ENCODE data around the gene AARSD1. TPM values are rescaled to one million over a fixed set of nuclear protein-coding genes. Genes with fewer than 3 reads are reported as not detected.
"Not testable (repeated sequence)": the region's sequence is repeated elsewhere in the genome, so short reads cannot be mapped to it uniquely, and the experiment has no call there.

The AARSD1 gene
- total and polyA plus RNA-seq, 9 donors: 17.8 to 51.4 (median 42.9) TPM

- H3K9me3 ChIP-seq: no peaks in the 10 kb centered on the region
- peak overlapping the region in 1 of 2 donors; percentile 46 for H3K27ac ChIP-seq
- no peaks in the 10 kb centered on the region for H3K36me3 ChIP-seq
- H3K4me1 ChIP-seq (ENCODE audit: insufficient read depth): peaks cover 7% of the 10 kb centered on the region
- peak in 3 of 5 donors; percentile 30 to 55 (median 47) for DNase-seq
- 0 to 1% (median 1%) methylated on average over 63 to 67 of the region's 67 CpGs for WGBS, 3 donors
- H3K4me3 ChIP-seq: peak overlapping the region; percentile 79
- TF ChIP-seq CTCF (IDR thresholded peaks at IDR 0.05) (peak in 1 of 3 donors; percentile 12), EP300 (IDR thresholded peaks at IDR 0.05) (no peak), POLR2A (IDR thresholded peaks at IDR 0.05) (no peak)
- no peaks in the 10 kb centered on the region for H3K27me3 ChIP-seq
- intact Hi-C loops (cut with DNase I): no loop called here
Measured at GRCh38 chr17:42980766-42981397, 16.6 kb upstream of the AARSD1 start.

- Histone ChIP-seq H3K9me3 (no peaks in the 10 kb centered on the region), H3K27me3 (no peaks in the 10 kb centered on the region), H3K36me3 (no peaks in the 10 kb centered on the region), H3K27ac (peak within 1 kb of the TSS in 1 of 2 donors; percentile 46), H3K4me1 (ENCODE audit: insufficient read depth) (peaks cover 7% of the 10 kb centered on the region), H3K4me3 (peak within 1 kb of the TSS; percentile 79)
- peak; percentile 87 to 92 (median 90) for DNase-seq
- 0 to 1% (median 0%) methylated on average over 39 of the region's 39 CpGs for WGBS, 3 donors
- no peak for TF ChIP-seq POLR2A (IDR thresholded peaks at IDR 0.05)
- no peak for TF ChIP-seq EP300 (IDR thresholded peaks at IDR 0.05)
- TF ChIP-seq CTCF (IDR thresholded peaks at IDR 0.05): no peak
- intact Hi-C loops (cut with DNase I): no loop called here
Measured at GRCh38 chr17:42980274-42980765, 16.1 kb upstream of the AARSD1 start, which contains the start of gene RUNDC1. Gene RUNDC1, plus strand, starts transcription at chr17:42980565. Its CDS starts 12 bp downstream, at chr17:42980577.

GRCh38 chr17:42979511-42980273 lies 15.4 kb upstream of the AARSD1 start, which contains the start of gene PTGES3L:
Gene PTGES3L, minus strand, starts transcription at chr17:42980080. Its CDS starts 27 bp downstream, at chr17:42980053.
- TF ChIP-seq CTCF (IDR thresholded peaks at IDR 0.05): no peak
- TF ChIP-seq POLR2A (IDR thresholded peaks at IDR 0.05): no peak
- no peak for TF ChIP-seq EP300 (IDR thresholded peaks at IDR 0.05)
- Histone ChIP-seq H3K36me3 (no peaks in the 10 kb centered on the region), H3K4me1 (ENCODE audit: insufficient read depth) (peaks cover 7% of the 10 kb centered on the region), H3K4me3 (peak within 1 kb of the TSS; percentile 79), H3K27me3 (no peaks in the 10 kb centered on the region), H3K27ac (peak within 1 kb of the TSS in 1 of 2 donors; percentile 46), H3K9me3 (no peaks in the 10 kb centered on the region)
- 35 to 40% (median 37%) methylated on average over 21 of the region's 21 CpGs for WGBS, 3 donors
- peak in 1 of 5 donors; percentile 52 for DNase-seq
- intact Hi-C loops (cut with DNase I): no loop called here

GRCh38 chr17:42975701-42976100 lies 11.4 kb upstream of the AARSD1 start:
- 86 to 87% (median 86%) methylated on average over 16 of the region's 16 CpGs for WGBS, 3 donors
- intact Hi-C loops (cut with DNase I); DNase-seq: not testable (repeated sequence)

More at GRCh38 chr17:42975701-42976100, 11.4 kb upstream of the AARSD1 start:
- not testable (repeated sequence) for H3K4me3 ChIP-seq; H3K9me3 ChIP-seq; H3K36me3 ChIP-seq; H3K27ac ChIP-seq; H3K27me3 ChIP-seq; H3K4me1 ChIP-seq (ENCODE audit: insufficient read depth)

Measured in ovary (tissue), 9 donors.